SK-N-SH (cell line): Measurements from ENCODE around the gene CILP.

Source experiments
- EZH2phosphoT487 ChIP-seq: fragments of 200-600 bp; sonication (generic); IDR thresholded peaks from 2 replicates; pipeline ENCODE4 v1.6.1; 2017; ENCODE audit warnings: low read depth, mixed run types, mild to moderate bottlenecking, antibody characterized with exemption, moderate library complexity, borderline replicate concordance
- JUND ChIP-seq: IDR thresholded peaks from 2 replicates; pipeline ENCODE4 v1.4.0; 2012
- RAD21 ChIP-seq: IDR thresholded peaks from 2 replicates; pipeline ENCODE4 v1.6.1; 2012; ENCODE audit warnings: mild to moderate bottlenecking, low read length
- SIN3A ChIP-seq: IDR thresholded peaks from 2 replicates; pipeline ENCODE4 v1.6.1; 2012; ENCODE audit warnings: low read depth, mild to moderate bottlenecking, low read length, moderate library complexity, borderline replicate concordance
- SMC3 ChIP-seq: IDR thresholded peaks from 2 replicates; pipeline ENCODE4 v1.6.1; 2012; ENCODE audit warnings: low read depth, low read length, improper control_type of control experiment
- TAF1 ChIP-seq: IDR thresholded peaks from 2 replicates; pipeline ENCODE4 v1.6.1; 2012; ENCODE audit warnings: low read depth, mild to moderate bottlenecking, low read length, moderate library complexity, borderline replicate concordance
- TCF12 ChIP-seq: IDR thresholded peaks from 2 replicates; pipeline ENCODE4 v1.4.0; 2012
- YY1 ChIP-seq: IDR thresholded peaks from 2 replicates; pipeline ENCODE4 v1.4.0; 2012; ENCODE audit warnings: low read depth, mild to moderate bottlenecking
- TF ChIP-seq, protein P1 (sequence below): fragments of 200-600 bp; sonication (generic); IDR thresholded peaks from 2 replicates; pipeline ENCODE4 v1.6.1; 2017; ENCODE audit warnings: antibody characterized with exemption, mild to moderate bottlenecking, moderate library complexity
- TF ChIP-seq, protein P2 (sequence below): IDR thresholded peaks from 2 replicates; pipeline ENCODE4 v1.4.0; 2012; ENCODE audit warnings: low read depth
- TF ChIP-seq, protein P3 (sequence below): fragments of 150-350 bp; IDR thresholded peaks from 2 replicates; pipeline ENCODE4 v1.6.1; 2017; ENCODE audit warnings: antibody characterized with exemption, low read length, low read depth, borderline replicate concordance

DNA sequence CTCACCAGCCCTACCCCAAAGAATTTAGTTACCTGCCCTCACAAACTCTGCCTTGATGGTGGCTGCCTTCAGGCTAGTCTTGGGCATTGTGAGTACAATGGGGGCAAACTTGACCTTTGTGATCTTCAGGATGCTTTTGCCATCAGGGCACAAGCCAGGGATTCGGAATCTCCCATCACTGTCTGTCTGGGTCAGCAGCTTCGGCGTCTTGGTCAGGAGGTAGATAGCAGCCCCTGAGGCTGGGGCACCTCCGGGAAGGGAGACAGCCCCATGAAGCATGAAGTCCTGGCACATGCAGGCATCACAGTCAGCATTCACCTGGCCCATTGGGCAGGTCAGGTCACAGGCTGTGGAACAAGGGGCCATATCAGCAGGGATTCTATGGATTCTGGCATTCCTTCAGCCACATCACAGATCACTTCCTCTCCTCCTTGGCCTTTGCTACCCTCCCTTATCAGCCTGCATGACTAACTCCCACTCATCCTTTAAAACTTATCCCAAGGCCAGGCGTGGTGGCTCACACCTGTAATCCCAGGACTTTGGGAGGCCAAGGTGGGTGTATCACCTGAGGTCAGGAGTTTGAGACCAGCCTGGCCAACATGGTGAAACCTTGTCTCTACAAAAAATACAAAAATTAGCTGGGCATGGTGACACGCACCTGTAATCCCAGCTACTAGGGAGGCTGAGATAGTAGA, 6.9 kb downstream of the CILP start:
- TF ChIP-seq TCF12 = no peak
- TF ChIP-seq, protein P1, sequence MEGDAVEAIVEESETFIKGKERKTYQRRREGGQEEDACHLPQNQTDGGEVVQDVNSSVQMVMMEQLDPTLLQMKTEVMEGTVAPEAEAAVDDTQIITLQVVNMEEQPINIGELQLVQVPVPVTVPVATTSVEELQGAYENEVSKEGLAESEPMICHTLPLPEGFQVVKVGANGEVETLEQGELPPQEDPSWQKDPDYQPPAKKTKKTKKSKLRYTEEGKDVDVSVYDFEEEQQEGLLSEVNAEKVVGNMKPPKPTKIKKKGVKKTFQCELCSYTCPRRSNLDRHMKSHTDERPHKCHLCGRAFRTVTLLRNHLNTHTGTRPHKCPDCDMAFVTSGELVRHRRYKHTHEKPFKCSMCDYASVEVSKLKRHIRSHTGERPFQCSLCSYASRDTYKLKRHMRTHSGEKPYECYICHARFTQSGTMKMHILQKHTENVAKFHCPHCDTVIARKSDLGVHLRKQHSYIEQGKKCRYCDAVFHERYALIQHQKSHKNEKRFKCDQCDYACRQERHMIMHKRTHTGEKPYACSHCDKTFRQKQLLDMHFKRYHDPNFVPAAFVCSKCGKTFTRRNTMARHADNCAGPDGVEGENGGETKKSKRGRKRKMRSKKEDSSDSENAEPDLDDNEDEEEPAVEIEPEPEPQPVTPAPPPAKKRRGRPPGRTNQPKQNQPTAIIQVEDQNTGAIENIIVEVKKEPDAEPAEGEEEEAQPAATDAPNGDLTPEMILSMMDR = no peak
- TF ChIP-seq, protein P2, sequence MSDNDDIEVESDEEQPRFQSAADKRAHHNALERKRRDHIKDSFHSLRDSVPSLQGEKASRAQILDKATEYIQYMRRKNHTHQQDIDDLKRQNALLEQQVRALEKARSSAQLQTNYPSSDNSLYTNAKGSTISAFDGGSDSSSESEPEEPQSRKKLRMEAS = no peak
- TF ChIP-seq, protein P3, sequence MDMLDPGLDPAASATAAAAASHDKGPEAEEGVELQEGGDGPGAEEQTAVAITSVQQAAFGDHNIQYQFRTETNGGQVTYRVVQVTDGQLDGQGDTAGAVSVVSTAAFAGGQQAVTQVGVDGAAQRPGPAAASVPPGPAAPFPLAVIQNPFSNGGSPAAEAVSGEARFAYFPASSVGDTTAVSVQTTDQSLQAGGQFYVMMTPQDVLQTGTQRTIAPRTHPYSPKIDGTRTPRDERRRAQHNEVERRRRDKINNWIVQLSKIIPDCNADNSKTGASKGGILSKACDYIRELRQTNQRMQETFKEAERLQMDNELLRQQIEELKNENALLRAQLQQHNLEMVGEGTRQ = no peak
- TF ChIP-seq TAF1 = no peak
- no peak for TF ChIP-seq YY1
- no peak for TF ChIP-seq SIN3A
- no peak for TF ChIP-seq JUND
- TF ChIP-seq EZH2phosphoT487 = no peak
- no peak for TF ChIP-seq RAD21
- TF ChIP-seq SMC3 = no peak
